K562 (cell line): ENCODE data around the gene CSKMT. TPM values are rescaled to one million over a fixed set of nuclear protein-coding genes. Genes with fewer than 3 reads are reported as not detected.

Source experiments
- CBX3 ChIP-seq, 2 experiments: IDR thresholded peaks; 1 replicate in 1 of 2; 2 replicates in 1 of 2; pipeline ENCODE4 v1.6.1; 2012; ENCODE audit warnings: inconsistent platforms in 2 of 2, low read length in 2 of 2, borderline replicate concordance in 1 of 2, control low read depth in 1 of 2
- CTCF ChIP-seq, 3 experiments: IDR thresholded peaks in 2 of 3; conservative IDR thresholded peaks in 1 of 3; 2 replicates each; pipeline ENCODE4 v1.5.1; 2011 to 2012; ENCODE audit warnings: low read length in 3 of 3, mild to moderate bottlenecking in 3 of 3, control low read depth in 2 of 3, improper control_type of control experiment in 1 of 3, inconsistent platforms in 1 of 3, low read depth in 1 of 3, mixed read lengths in 1 of 3, moderate library complexity in 1 of 3; ENCODE audit not compliant: insufficient read depth in 2 of 3
- E2F1 ChIP-seq: sonication (generic); formaldehyde crosslinking; IDR thresholded peaks from 2 replicates; pipeline ENCODE4 v1.8.1; 2023; ENCODE audit warnings: mild to moderate bottlenecking, missing genetic modification reagents, moderate library complexity
- ELK1 ChIP-seq: sonication (generic); formaldehyde crosslinking; IDR thresholded peaks from 2 replicates; pipeline ENCODE4 v1.8.1; 2022; ENCODE audit warnings: missing genetic modification reagents
- EWSR1 ChIP-seq: fragments of 450-650 bp; IDR thresholded peaks from 2 replicates; pipeline ENCODE4 v1.6.1; 2018; ENCODE audit warnings: borderline replicate concordance, mild to moderate bottlenecking, low read depth, moderate library complexity; ENCODE audit not compliant: partially characterized antibody
- EZH2 ChIP-seq: IDR thresholded peaks from 2 replicates; pipeline ENCODE4 v1.6.1; 2012; ENCODE audit warnings: low read depth, mild to moderate bottlenecking, inconsistent platforms, low read length, borderline replicate concordance
- HNRNPL ChIP-seq: fragments of 200-400 bp; formaldehyde crosslinking; IDR thresholded peaks from 2 replicates; pipeline ENCODE4 v1.6.1; 2017; ENCODE audit warnings: low read depth, mild to moderate bottlenecking, low read length
- MECOM ChIP-seq: fragments of 250-450 bp; sonication (Bioruptor Pico); IDR thresholded peaks from 2 replicates; pipeline ENCODE4 v1.8.0; 2022; ENCODE audit warnings: inconsistent platforms
- MLLT1 ChIP-seq, 2 experiments: fragments of 450-650 bp; IDR thresholded peaks; 2 replicates each; pipeline ENCODE4 v1.6.1; 2016
- MTA3 ChIP-seq: fragments of 450-650 bp; formaldehyde crosslinking; IDR thresholded peaks from 2 replicates; pipeline ENCODE4 v1.6.1; 2017; ENCODE audit warnings: mild to moderate bottlenecking, borderline replicate concordance
- RBBP5 ChIP-seq: fragments of 200-600 bp; sonication (generic); IDR thresholded peaks from 2 replicates; pipeline ENCODE4 v1.6.1; 2012; ENCODE audit warnings: borderline replicate concordance, mild to moderate bottlenecking, low read length, control low read depth, inconsistent platforms; ENCODE audit not compliant: insufficient read depth, poor library complexity, severe bottlenecking
- SRSF7 ChIP-seq: fragments of 200-400 bp; formaldehyde crosslinking; optimal IDR thresholded peaks from 2 replicates; pipeline ENCODE3; 2017; ENCODE audit warnings: mild to moderate bottlenecking, low read depth, low read length
- TEAD2 ChIP-seq: fragments of 450-650 bp; IDR thresholded peaks from 2 replicates; pipeline ENCODE4 v1.6.1; 2016; ENCODE audit warnings: missing genetic modification characterization, control low read depth, missing compliant biosample characterization
- USF1 ChIP-seq: sonication (generic); formaldehyde crosslinking; IDR thresholded peaks from 2 replicates; pipeline ENCODE4 v1.9.0; 2022; ENCODE audit warnings: mild to moderate bottlenecking, missing genetic modification reagents
- VEZF1 ChIP-seq: fragments of 200-800 bp; sonication (Bioruptor generic); IDR thresholded peaks from 2 replicates; pipeline ENCODE4 v1.6.1; 2017; ENCODE audit warnings: missing genetic modification characterization, missing compliant biosample characterization
- ZFX ChIP-seq: sonication (generic); formaldehyde crosslinking; IDR thresholded peaks from 2 replicates; pipeline ENCODE4 v1.8.0; 2022; ENCODE audit warnings: mild to moderate bottlenecking, missing genetic modification reagents, moderate library complexity
- ZNF3 ChIP-seq: fragments of 250-450 bp; sonication (Bioruptor Pico); IDR thresholded peaks from 2 replicates; pipeline ENCODE4 v1.5.0; 2021; ENCODE audit warnings: mild to moderate bottlenecking, moderate library complexity
- polyA plus RNA-seq, 8 experiments: library from polyadenylated mRNA; depleted of rRNA in 4 of 8; stranded (reverse) in 5 of 8; unstranded in 3 of 8; fragments of >200 nt; fragmentation: Nextera tagmentation in 2 of 8; fragmentation: Illumina TruSeq in 1 of 8; extraction: Ambion mirVana in 2 of 8; extraction: Trizol in 1 of 8; gene quantifications; 2 replicates each; pipeline versions ENCODE4 v1.2.1 to v1.2.3, GENCODE V29; 2011 to 2014; ENCODE audit warnings: inconsistent platforms in 1 of 8, missing spikeins in 1 of 8
- total RNA-seq, 7 experiments: library from RNA; depleted of rRNA in 6 of 7; stranded (reverse); fragments of >200 nt in 6 of 7; fragmentation: Illumina TruSeq in 2 of 7; extraction: Trizol in 2 of 7; gene quantifications; 2 replicates each; pipeline versions ENCODE4 v1.2.1 to v1.2.3, GENCODE V29; 2011 to 2021; ENCODE audit warnings: low replicate concordance in 1 of 7

CSKMT gene
- total and polyA plus RNA-seq, 9 of the 15 experiments (the other 6 are each of a cell fraction or from before 2014, with no cell fraction given), result 10.3 to 108 (median 27.2) TPM

- TF ChIP-seq VEZF1 (no peak), E2F1 (no peak), MECOM (CRISPR knock-in tag) (no peak), RBBP5 (no peak), ZFX (CRISPR knock-in tag) (no peak), MLLT1 (IDR thresholded peaks at IDR 0.05) (no peak), SRSF7 (no peak), EZH2 (no peak), HNRNPL (no peak), CBX3 (IDR thresholded peaks at IDR 0.05; ENCODE audit: borderline replicate concordance in 1 of 2, low read length in 2 of 2) (no peak), EWSR1 (no peak), ELK1 (CRISPR knock-in tag) (no peak), ZNF3 (CRISPR knock-in tag) (no peak), USF1 (CRISPR knock-in tag) (0 out of 2 replicates have a peak, but pooled peaks have one; percentile 10), CTCF (IDR thresholded peaks at IDR 0.05 in 2 of 3, conservative IDR thresholded peaks at IDR 0.05 in 1 of 3; ENCODE audit: insufficient read depth in 2 of 3, low read depth in 1 of 3, low read length in 3 of 3) (peak; percentile 87 to 90 (median 87)), MTA3 (no peak), TEAD2 (tag) (no peak)
Measured at GRCh38 chr11:62694455-62695167, 29.5 kb downstream of the CSKMT start (continued).
